HG02852 (cell line): ENCODE measurements around the gene PRKACA.

Source experiments
- ATAC-seq: cut with Tn5 transposase; IDR thresholded peaks from one replicate; pipeline ENCODE4 v1.9.1; 2021; ENCODE audit warnings: mild to moderate bottlenecking, moderate library complexity; ENCODE audit not compliant: unreplicated experiment

Gene PRKACA

GRCh38 chr19:14073925-14074838 is 43.4 kb downstream of the PRKACA start:
- no peak for ATAC-seq

DNA sequence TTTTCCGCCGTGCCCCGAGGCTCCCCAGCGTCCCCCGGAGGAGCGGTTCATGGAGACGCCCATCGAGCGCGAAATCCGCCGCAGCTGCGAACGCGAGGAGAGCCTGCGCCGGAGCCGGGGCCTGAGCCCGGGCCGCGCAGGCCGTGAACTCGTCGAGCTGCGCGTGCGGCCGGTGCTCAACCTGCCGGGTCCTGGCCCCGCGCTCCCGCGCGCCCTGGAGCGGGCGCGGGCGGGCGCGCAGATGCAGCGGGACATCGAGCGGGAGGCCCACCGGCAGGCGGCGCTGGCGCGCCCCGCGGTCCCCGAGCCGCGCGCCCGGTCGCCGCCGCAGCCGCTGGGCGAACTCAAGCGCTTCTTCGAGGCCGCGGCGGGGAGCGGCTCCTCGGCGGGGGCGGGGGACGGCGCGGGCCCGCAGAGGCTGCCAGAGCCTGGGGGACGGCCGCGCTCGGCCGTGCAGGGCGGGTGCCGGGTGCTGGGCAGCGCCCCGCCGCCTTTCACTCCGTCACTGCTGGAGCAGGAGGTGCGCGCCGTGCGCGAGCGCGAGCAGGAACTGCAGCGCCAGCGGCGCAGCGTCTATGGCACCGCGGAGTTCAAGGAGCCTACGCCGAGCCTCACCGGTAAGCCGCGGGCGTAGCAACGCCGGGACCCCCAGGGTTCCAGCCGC is 44.2 kb downstream of the PRKACA start:
- no peak for ATAC-seq

DNA sequence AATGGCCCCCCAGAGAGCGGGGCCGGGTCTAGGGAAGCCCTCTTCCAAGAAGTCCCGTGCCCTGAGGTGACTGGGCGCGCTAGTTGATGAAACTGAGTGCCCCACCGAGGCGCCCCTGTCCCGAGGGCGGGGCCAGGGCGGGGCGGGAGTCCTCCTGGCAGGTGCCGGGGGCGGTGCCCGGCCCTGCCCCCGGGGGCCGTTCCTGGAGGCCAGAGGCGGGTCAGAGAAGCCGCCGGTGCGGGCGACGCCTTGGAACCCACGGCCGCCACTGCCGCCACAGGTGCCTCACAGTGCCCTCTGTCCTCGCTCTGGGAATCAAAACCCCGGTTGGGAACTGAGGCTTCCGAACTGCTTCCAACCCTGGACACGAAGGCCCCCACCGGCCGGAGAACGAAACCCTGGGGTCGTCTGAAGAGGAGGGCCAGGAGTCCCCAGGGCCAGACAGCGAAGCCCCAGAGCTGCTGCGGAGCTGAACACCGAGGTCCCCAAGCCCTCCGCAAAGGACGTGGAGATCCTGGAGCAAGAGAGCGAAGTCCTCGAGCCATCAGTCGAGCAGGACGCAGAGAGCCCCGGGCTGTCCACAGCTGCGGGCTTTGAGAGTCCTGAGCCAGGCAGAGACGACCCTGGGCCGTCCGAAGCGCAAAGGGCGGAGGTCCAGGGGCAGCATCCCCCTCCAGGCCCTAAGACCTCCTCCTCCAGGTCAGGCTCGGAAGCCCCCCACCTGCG is 44.9 kb downstream of the PRKACA start, which contains the start of gene MISP3:
MISP3 (plus strand) TSS at position 252 of the 726 bp plus-strand sequence. CDS start 524 bp downstream, outside the sequence.
- no peak for ATAC-seq

- ATAC-seq = no peak
Measured at GRCh38 chr19:14070268-14071050, 47.1 kb downstream of the PRKACA start.

- ATAC-seq = no peak
Measured at GRCh38 chr19:14066134-14066533, 51.4 kb downstream of the PRKACA start.

DNA sequence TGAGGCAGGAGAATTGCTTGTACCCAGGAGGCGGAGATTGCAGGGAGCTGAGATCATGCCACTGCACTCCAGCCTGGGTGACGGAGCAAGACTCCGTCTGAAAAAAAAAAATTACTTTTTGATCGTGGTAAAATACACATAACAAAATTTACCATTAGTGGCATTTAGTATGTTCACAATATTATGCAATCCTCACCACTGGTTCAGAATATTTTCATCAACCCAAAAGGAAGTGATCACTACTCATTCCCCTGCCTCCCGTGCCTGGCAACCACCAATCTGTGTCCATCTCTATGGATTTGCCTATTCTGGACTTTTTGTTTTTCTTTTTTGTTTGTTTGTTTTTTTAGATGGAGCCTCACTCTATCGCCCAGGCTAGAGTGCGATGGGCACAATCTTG is 54.5 kb downstream of the PRKACA start:
- ATAC-seq = no peak

GRCh38 chr19:14062558-14062855 is 55.1 kb downstream of the PRKACA start:
- ATAC-seq = no peak

DNA sequence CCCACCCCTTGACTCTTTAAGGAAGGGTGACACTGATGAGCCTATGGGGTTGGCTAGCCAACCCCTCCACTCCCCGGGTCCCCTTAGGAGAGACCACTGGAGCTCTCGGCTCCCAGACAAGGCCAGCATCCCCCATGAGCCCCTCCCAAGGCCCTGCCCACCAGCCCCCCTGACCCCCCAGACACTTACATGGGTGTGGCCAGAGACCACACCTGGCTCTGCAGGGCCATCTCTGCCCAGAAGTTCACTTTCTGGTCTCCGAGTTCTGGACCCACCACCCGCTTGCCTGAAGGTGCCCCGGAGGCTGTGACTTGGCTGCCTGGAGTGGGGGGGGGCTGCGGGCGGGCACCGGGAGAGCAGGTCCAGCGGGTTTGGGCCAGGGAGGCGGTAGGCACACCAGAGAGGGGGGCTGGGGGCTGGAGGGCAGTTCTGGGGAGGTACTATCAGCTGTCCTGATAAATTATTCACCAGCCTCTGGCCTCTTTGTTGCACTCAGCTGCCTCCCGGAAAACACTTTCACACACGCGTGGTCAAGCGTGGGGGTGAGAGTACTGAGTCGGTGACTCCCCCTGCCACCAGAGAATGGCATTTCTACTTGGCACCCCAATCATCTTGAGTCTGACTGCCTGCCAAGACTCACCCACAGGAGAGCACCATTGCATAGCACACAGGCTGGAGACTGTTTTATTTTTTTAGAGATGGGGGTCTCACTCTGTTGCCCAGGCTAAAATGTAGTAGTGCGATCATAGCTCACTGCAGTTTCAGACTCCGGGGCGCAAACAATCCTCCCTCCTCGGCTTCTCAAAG is 55.6 kb downstream of the PRKACA start, which contains the start of gene PALM3:
PALM3 (minus strand) TSS at position 326 of the 807 bp plus-strand sequence; CDS start at position 230, 96 bp downstream.
- ATAC-seq = no peak

DNA sequence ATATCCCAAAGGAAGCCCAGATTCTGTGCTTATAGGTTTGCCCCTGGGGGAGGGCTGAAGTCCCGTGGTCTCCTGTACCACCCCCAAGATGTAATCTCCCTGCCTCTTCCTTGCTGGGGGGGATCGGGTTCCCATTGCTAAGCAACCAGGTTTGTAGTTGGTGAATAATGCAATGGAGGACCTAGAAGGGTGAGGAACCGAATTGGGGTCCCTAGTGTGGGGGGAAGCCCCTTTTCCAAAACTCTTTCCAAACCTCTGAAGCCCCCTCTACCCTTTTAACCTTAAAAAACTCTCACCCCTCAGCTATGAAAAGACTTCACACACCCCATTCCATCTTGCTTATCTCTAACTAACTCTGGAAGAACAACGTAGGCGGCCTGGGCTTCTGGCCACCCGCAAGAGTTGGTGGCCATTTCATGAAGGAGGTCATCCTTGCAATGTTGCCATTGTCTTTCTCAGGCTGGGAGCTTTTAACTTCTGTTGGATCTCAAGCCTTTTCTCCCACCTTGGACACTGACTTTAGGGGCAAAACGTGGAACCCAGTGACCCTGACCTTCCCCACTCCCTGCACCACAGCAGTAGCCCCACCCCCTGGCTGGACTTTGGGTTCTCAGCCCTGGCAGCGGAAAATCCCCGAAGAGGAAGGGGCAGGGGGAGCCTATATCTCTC is 56.3 kb downstream of the PRKACA start:
- ATAC-seq = no peak

DNA sequence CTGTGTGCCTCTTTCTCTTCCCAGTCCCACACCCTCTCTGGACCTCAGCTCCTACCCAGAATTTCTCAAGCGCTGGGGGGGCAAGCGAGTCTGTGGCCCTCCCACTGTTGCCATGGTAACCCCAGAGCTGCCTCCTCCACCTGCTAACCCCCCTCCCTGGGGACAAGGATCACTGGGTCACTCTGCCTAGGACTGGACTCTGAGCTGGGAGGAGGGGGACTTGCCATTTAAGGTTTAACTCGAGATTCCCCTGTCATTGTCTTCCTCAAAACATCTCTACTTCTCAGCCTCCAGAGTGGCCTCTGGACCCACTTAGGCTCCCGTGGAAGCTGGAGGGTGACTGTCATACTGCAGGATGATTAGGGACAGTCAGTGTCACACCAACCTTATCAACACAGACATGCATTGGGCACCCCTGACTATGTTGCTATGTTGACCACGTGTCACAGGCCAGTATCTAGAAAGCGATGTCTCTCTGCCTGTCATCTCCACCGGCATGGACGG is 57.9 kb downstream of the PRKACA start:
- no peak for ATAC-seq

GRCh38 chr19:14059093-14059480 is 58.5 kb downstream of the PRKACA start:
- ATAC-seq = no peak

GRCh38 chr19:14058182-14059092 is 59.1 kb downstream of the PRKACA start:
- no peak for ATAC-seq

- no peak for ATAC-seq
Measured at GRCh38 chr19:14056741-14057356, 60.7 kb downstream of the PRKACA start.

DNA sequence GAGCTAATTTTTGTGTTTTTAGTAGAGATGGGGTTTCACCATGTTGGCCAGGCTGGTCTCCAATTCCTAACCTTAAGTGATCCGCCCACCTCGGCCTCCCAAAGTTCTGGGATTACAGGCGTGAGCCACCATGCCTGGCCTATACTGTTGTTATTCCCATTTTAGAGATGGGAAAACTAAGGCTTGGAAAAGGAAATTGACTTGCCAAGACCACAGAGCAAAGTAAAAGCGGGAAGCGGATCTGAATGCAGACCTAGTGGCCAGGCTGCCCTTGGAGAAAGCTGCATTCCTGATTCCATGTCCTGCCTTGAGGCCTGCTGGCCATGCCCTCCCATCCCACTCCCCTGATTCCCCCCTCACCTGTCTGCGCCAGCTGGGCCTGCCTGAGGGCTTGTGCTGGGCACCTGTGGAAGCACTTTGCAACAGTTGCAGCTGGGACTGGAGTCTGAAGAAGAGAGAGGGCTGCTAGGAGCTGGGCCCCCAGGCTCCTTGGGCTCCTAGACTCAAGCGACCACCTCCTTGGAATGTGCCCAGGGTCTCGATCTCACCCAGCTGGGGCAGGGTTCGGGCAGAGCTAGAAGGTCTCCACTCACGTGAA is 61.4 kb downstream of the PRKACA start:
- ATAC-seq = no peak

GRCh38 chr19:14055396-14055795 is 62.2 kb downstream of the PRKACA start:
- ATAC-seq = no peak

DNA sequence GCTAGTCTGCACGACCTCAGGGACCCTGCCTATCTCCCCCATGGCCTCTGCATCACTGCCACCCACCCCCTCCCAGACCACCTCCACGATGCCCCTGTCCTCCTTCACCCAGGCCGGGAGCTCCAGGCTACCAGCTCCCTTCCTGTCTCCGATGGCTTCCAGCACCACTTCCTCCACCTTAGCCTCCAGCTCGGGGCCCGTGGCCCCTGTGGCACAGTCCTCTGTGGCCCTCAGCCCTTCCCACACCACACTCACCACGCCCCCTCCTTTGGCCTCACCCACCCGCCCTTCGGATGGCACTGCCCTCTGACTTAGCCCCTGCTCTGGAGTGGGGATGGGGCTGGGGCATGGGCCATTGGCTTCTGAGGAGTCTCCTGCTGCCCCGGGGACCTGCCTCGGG is 62.8 kb downstream of the PRKACA start:
- no peak for ATAC-seq

- ATAC-seq = no peak
Measured at GRCh38 chr19:14054099-14054498, 63.5 kb downstream of the PRKACA start.
